Endothelial cell of hepatic sinusoid (primary cell): ENCODE results near the gene VPS51.

Experiments
- in situ Hi-C: cut with HindIII; loops from 2 replicates; pipeline ENCODE4 v1.10.0; 2017; ENCODE audit warnings: low sequenced_read_pairs

VPS51 gene

DNA sequence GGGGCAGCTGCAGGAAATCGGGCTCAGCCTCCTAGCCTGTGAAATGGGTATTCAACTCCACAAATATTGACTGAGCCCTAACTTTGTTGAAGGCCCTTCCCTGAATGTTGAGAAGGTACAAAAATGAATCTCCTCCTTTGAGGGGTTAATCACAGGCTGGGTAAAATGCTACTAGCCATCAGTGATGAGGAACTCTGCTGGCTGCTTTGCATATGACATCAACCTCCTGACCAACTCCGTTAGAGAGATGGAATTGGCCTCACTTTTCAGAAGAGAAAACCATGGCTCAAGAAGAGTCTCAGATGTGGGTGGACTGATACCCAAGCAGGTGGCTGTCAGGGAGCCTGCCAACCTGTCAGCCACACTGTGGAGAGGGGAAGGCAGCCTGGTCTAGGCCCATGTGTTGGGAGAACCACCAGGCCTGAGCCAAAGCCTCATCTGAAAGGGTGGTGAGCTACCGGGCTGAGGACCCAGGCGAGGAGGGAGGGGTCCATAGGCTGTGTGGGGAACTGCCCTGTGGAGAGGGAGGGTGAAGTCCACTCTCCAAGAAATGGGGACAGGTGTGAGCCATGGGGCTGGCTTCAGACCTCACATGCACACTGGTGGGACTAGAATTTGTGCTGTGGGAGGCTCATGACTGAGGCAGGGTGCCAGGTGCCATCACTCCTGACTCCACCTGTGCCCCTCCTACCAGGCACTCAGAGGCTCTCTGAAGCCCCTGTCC, 23.9 kb upstream of the VPS51 start:
- in situ Hi-C loops: no loop called here

DNA sequence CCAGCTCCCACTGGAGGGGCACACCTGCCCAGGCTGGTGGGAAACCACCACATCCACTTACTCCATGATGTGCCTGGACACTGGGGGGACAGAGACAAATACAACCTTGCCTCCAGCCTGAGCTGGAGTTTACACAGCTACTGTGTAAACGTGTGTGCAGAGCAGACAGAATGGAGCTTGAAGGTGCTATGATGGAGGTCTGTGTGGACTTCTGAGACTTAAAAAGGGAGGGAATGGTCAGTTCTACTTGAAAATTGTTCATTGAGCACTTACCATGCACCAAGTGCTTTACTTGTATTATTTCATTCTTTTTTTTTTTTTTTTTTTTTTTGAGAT, 23.4 kb upstream of the VPS51 start:
- in situ Hi-C loops: no loop called here

DNA sequence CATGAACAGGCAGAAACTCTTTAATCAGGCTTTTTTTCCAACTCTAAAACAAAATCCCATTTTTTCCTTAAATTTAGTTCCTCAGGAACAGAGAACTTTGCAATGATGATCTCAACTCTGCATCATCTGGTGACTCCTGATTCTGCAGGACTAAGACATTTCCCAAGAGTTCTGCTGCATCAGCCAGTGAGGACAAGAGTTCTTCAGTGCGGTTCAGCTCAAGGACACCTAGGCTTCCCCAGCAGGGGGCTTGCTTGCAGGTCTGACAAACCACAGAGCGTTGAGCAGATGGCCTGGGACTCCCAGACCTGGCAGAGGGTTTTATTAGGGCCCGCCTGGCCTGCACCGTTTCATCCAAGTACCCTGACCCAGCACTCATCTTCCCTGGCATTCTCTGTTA, 18.6 kb upstream of the VPS51 start:
- in situ Hi-C loops: no loop called here

DNA sequence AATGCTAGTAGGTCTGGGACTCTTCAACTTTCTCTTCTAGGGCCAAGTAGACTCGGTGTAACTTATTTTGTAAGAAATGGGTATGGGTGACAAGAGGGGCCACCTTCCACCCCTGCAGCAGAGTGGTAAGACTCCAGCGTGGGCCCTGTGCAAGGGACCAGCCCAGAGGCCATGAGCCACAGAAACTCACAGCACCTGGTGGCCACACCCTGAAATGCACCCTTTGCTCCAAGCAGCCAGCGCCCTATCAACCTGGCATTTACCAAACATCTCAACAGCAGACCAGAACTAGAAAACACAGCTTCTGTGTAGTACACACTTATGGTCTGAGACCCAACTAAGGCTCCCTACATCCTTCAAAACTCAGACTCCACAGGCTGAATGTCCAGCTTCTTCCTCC, 17.9 kb upstream of the VPS51 start:
- in situ Hi-C loops: no loop called here

DNA sequence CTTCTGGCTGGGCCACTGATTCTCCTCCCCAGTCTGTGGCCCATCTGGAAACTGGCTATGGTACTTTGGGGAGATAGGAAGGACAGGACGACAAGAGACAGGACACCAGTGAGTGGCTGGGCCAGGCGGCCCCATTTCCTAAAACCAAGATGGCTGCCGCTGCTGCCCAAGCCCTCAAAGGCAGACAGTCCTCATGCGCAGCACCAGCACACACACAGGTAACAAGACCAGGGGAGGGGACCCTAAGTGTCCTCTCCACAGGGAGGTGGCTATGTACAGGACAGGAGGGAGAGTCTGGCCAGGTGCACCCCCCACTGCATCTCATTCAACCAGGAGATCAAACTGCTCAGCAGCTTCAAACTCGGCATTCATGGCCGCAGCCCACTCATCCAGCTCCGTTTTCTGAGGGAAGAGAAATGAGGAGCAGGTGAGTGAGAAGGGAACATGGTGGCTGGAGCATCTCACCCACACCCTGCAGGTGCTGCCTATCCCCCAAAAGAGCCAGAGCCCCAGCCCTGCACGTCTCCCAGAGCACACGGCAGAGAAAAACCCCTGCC, 17.1 kb upstream of the VPS51 start:
- in situ Hi-C loops: no loop called here

DNA sequence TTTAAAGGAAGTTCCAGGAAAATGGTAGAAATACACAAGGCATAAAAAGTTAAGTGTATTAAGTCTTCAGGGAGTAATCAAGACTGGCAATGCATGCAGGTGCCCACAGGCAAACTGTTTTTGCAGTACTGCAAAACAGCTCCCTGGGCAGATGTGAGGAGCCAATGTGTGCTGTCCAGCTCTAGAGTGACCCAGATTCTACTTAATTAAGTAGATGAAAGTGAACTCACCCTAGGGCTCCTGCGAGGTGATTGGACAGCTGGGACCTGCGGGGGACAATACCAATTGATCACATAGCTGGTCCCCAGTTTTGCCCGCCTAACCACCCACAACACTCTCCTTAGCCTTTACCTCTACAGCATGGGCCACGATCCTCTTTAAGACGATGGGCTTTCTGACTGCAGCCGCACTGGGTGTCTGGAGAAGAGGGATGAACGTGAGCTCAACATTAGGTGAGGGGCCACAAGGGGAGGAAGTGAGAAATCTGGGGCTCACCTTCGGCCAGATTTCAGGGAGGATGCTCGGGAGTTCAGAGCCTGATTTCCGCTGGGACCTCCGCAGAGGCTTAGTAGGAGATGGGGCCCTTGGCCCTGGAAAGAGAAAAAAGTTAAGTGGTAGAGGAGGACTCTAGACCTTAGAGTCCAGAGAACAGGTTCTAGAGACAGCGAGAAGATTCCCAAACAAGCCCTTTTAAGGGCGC, 12.7 kb upstream of the VPS51 start:
- in situ Hi-C loops: no loop called here

DNA sequence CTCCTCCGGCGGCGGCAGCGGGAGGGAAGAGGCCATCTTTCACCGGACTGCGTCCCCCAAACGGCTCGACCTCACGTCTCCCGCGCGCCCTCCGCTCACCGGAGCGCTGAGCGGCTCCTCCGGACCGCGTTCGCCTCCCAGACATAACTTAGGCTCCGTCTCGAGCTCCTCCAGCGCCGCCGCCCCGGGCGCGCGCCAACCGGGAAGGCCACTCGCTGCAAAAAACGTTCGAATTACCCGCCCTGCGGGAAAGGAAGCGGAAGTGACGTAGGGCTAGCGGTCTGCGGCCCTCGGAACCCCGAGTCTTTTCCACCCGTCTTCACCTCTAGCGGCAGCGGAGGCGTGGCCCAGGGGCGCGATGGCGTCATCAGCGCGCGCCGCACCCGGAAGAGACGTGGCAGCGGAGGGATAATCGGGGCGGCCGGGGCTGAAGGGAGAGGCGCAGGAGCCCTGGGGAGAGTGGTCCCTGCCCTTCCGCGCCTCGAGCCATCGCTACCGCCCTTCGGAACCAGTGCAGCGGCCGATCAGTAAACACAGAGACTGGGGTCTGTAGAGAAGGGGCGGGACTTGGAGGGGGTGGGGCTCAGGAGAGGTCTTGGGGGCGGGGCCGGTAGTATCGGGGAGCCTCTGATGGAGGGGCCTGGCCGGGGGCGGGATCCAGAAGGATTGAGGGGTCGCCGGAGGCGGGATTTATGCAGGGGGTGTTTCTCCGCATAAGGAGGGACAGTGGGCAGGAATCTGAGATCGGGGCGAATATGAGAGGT, 12.0 kb upstream of the VPS51 start, which contains the start of the genes CDCA5 and ZFPL1:
CDCA5 (minus strand) TSS at position 207 of the 764 bp plus-strand sequence; CDS start at position 145, 62 bp downstream.
ZFPL1 (plus strand) TSS at position 389 of the 764 bp plus-strand sequence. CDS start 477 bp downstream, outside the sequence.
- in situ Hi-C loops: no loop called here

DNA sequence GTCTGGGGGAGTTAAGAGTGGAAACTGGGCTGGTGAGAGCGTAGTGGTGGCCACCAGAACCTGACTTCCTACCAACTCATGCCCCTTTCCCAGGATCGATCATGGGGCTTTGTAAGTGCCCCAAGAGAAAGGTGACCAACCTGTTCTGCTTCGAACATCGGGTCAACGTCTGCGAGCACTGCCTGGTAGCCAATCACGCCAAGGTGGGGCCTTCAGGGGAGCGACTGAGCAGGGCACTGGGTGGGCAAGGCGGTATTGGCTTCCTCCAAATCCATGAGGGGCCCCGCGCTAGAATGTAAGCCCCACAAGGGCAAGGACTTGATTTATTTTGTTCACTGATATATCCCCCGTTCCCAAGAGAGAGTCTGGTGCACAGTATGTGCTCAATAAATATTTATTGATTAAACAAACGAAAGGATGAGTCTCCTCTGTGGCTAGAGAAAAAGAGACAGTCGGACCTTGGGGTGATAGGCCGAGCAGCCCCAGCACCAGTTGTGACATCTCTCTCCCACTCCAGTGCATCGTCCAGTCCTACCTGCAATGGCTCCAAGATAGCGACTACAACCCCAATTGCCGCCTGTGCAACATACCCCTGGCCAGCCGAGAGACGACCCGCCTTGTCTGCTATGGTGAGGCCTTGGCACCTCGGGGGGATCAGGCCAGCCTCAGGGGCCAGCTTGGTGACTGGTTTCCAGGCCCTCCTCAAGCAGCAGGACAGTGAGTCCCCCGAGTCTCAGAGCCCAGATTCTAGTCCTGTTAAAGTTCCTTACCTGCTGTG, 11.2 kb upstream of the VPS51 start:
- in situ Hi-C loops: no loop called here

DNA sequence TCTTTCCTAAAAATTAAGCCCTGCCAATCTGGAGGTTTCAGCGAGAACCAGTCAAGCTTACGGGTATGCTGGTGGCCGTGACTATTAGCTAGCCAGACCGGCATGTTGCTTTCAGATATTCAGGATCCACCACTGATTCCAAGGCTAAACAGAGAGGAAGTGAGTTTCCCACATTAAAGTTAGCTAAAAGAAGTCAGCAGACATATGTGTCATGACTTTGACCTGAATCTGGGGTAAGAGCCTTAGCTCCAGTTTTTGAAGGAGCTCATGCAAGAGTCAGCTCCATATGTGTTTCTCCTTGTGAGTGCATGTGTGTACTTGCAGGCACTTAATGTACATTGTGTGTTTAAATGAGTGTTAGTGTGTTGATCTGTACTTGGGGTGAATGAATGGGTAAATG, 10.6 kb upstream of the VPS51 start:
- in situ Hi-C loops: no loop called here

DNA sequence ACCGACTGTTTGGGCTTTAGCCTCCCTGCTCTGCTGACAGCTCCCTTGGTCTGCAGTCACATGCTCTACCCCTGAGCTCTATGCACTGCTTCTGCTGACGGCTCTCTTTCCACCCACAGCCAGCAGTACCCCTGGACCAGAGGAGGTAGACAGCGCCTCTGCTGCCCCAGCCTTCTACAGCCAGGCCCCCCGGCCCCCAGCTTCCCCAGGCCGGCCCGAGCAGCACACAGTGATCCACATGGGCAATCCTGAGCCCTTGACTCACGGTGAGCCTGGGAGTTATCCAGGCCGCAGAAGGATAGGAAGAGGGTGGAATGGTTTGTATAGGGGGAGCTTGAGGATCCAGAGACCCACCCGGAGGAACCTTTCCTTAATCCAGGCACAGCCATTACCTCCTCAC, 9.2 kb upstream of the VPS51 start:
- in situ Hi-C loops: no loop called here

DNA sequence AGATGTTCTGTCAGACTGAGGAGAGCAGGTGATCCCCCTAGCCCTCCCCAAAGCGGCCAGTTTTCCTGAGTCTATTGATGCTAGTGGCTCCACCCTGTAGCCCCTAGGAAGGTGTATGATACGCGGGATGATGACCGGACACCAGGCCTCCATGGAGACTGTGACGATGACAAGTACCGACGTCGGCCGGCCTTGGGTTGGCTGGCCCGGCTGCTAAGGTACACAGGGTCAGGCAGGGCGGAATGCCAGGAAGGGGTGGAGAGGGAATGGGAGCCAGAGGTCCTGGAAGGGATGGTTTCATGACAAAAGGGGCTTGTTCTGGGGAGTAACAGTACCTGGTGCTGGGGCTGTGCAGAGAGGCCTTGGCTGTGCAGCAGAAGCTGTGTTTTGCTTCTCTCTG, 8.8 kb upstream of the VPS51 start:
- in situ Hi-C loops: no loop called here

DNA sequence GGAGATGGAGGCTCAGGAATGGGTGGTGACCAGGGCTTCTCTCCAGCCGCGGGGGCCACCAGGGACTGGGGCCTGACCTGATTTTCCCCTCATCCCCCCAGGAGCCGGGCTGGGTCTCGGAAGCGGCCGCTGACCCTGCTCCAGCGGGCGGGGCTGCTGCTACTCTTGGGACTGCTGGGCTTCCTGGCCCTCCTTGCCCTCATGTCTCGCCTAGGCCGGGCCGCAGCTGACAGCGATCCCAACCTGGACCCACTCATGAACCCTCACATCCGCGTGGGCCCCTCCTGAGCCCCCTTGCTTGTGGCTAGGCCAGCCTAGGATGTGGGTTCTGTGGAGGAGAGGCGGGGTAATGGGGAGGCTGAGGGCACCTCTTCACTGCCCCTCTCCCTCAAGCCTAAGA, 8.2 kb upstream of the VPS51 start:
- in situ Hi-C loops: no loop called here

DNA sequence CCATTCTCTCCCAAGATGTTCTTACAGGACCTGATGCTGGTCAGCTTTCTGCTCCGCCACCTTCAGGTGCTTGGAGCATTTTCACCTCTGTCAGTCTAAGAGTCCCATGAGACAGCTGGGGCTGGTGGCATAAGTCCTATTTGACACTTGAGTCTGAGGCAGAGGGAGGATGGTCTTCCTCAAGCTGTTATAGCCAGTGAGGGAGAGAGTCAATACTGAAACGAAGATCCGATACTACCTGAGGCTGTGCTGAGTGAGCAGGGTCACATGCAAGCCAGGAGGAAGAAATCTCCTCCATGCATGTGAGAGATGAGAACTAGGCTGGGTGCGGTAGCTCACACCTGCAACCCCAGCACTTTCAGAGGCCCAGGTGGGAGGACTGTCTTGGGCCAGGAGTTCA, 6.4 kb upstream of the VPS51 start:
- in situ Hi-C loops: no loop called here

DNA sequence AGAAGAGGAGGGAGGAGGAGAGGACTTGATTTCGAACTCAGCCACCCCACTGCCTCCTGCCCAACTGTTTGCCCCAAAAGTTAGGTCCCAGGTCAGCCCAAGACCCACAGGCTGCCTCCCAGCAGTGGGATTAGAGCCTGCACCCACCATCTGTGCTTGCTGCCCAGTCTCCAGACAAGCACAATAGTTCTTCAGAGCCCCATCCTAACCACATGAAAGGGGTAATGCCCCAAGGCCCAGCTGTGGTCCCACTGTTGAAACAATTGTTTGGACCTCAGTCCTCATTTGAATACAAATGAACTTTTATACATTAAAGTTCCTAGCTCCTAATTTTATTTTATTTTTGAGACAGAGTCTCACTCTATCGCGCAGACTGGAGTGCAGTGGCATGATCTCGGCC, 5.4 kb upstream of the VPS51 start:
- in situ Hi-C loops: no loop called here

DNA sequence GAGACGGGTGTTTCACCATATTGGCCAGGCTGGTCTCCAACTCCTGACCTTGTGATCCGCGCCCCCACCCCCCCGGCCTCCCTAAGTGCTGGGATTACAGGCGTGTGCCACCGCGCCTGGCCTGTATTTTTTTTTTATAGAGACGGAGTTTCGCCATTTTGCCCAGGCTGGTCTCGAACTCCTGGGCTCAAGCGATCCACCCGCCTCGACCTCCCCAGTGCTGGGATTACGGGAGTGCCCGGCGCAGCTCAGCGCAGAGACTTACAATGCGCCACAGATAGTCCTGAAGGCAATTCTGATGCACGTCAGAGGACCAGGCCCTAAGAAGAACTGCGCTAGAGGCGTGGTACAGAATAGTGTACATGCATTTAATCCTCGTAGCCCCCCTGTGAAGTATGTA, 587 bp upstream of the VPS51 start:
- in situ Hi-C loops: no loop called here

DNA sequence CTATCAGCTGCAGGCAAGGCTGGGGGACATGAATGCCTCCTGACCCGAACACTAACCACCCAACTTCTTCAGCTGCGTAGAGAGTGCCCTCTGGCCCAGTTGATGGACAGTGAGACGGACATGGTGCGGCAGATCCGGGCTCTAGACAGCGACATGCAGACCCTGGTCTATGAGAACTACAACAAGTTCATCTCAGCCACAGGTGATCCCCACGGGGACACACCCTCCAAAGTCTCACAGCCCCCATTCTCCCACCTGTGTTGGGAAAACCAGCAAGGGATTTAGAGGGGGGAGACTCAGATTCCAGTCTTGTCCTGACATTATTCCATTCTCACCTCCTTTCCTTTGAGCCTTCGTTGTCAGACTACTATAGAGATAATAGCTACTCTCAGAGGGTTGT, 912 bp downstream of the VPS51 start:
- in situ Hi-C loops: no loop called here

DNA sequence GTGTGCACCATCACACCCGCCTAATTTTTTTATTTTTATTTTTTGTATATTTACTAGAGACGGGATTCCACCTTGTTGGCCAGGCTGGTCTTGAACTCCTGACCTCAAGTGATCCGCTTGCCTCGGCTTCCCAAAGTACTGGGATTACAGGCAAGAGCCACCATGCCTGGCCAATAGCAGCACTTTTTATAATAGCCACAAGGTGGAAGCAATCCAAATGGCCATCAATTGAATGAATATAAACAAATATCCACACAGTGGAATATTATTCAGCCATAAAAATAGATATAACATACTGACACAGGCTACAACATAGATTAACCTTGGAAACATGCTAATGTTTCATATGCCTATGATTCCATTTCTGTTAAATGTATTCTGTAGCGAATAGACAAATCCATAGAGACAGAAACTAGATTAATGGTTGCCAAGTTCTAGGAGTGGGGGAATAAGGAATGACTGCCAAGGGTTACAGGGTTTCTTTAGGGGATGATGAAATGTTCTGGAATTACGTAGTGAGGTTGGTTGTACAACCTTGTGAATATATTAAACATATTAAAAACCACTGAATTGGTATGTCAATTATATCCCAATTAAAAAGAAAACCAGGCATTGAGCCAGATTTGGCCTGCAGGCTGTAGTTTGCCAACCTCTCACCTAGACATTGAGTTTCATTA, 4.8 kb downstream of the VPS51 start:
- in situ Hi-C loops: no loop called here

DNA sequence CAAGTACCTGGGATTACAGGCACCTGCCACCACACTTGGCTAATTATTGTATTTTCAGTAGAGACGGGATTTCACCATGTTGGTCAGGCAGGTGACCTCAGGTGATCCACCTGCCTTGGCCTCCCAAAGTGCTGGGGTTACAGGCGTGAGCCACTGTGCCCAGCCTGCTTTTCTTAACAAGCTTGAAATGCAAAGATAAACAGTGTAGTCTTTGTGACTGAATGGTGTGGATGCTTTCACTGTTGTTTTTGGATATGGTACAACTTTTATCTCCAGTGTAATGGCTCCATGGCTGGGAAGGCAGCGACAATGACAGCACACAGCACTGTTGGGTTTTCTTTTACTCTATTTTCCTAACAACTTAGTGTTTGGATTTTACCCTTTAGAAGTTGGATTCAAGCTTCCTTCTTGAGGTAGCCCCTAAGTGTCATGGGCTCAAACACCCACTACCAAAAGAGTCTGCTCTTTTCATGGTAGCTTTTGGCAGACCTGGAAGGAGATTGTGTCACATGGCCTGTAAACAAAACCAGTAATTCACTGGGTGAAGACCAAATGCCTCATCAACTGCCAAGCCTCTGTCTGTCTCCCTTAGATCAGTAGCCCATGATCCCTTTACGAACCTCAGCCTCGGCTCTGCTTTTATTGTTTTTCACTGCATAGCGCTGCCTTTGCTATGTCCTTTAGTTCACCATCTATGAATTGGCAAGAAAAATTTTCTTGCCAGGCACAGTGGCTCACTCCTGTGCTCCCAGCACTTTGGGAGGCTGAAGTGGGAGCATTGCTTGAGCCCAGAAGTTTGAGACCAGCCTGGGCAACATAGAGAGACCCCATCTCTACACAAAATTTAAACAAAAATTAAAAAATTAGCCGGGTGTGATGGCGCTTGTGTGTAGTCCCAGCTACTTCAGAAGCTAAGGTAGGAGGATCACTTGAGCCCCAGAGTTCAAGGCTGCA, 6.4 kb downstream of the VPS51 start:
- in situ Hi-C loops: no loop called here

DNA sequence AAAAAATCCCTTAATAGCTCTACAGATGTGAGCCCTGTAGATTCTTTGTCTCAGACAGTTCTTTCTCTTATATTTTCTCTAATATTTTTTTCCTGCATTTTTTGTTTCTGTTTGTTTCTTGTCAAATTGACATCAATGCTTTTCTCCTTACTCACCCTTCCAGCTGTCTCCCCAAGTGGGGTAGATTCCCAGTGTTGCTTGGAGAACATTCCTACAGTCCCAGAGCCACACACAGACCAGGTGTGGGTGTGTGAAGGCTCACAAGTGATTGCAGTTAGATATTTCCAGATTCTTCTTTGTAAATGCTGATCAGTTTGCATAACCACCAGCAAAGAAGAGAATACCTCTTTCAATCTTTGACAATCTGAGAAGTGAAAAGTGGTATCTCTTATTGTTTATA, 7.5 kb downstream of the VPS51 start:
- in situ Hi-C loops: no loop called here
